Activated T-helper 1 cell treated with anti-CD3 and anti-CD28 coated beads, Interleukin-2, amount 50 U/mL, for 16 hours (primary cell): ENCODE measurements around the gene GDI1.
"Not testable (repeated sequence)": the region's sequence is repeated elsewhere in the genome, so short reads cannot be mapped to it uniquely, and the experiment has no call there.

ENCODE experiments used
- DNase-seq, 2 donors: peaks; one replicate each; pipeline ENCODE4 v3.0.0-alpha.2; 2020; ENCODE audit warnings: low read depth in 1 of 2, low spot score in 1 of 2

The GDI1 gene

DNA sequence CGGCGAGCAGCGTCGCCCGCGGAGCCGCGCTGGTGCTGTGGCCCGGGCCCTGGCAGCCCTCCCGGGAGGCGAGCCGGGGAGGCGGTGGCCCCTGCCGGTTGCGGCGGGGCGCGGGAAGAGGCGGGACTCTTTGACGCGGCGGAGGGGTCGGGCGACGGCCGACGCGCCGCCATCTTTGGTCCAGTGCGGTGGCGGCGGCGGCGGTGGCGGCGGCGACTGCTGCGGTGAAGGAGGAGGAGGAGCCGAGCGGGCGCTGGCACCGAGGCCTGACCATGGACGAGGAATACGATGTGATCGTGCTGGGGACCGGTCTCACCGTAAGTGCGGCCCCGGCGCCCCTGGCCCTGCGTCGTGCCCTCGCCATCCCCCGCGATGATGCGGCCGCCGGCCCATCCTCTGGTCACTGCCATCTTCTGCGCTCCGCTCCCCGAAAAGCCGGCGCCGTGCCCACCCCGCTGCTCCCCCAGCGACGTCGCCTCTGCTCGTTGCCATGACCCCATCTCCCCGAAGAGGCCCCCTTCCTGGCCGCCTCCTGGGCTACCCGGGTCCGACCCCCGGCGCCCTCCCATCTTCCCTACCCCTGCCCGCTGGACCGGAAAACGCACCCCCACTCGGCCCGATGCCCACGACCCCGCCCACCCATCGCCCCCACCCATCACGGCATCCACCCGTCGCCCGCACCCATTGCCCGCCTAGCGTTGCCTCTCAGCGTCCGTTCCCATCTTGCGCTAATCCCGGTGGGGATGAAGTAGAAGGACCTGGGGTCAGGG, at the start of gene GDI1:
GDI1 (plus strand) TSS at position 172 of the 770 bp plus-strand sequence; CDS start at position 273, 101 bp downstream.
- DNase-seq = peak; percentile 25 to 47

- not testable (repeated sequence) for DNase-seq
These were observed 48.9 kb upstream of the GDI1 start for GRCh38 chrX:154388094-154388493.

GRCh38 chrX:154388649-154389048, 48.3 kb upstream of the GDI1 start:
- not testable (repeated sequence) for DNase-seq

DNA sequence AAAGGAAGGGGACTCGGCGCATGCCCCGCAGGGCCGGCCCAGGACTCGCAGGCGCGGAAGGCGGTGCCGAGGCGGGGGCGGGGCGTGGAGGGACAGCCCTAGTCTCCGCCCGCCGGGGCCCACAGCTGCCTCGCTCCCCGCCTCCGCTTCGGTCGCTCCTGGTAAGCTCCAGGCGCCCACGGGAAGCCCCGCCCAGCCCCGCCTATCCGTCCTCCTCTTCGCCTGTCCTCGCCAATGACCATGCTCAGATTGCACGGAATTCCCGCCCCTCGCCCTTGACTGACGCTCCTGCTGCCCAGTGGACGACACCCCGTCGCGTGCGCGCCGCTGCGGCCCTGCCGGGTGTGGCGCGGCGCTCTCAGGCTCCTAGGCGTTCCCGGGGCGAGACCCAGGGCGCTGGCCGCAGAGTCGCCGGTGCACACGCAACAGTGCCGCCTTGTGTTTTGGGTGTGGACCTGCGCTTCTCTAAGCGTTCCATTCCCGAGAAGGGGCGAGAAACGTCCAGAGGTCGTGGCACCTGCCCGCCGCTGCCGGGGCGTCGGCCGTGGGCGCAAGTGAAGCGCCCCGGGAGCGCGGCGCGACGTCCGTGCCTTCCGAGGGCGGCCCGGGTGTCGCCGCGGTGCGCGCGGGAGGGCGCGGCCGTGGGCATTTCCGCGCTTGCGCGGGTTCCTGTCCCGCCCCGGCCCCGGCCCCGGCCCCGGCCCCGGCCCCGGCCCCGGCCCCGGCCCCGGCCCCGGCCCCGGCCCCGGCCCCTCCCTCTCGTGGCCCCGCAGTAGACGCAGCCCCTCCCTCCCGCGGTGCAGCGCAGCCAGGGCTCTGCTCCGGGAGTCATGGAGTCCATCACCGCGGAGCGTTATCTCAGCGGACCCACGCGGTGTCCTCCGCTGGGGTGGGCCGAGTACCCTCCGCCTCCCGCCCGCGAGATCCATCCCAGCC, 46.9 kb upstream of the GDI1 start:
- not testable (repeated sequence) for DNase-seq

DNA sequence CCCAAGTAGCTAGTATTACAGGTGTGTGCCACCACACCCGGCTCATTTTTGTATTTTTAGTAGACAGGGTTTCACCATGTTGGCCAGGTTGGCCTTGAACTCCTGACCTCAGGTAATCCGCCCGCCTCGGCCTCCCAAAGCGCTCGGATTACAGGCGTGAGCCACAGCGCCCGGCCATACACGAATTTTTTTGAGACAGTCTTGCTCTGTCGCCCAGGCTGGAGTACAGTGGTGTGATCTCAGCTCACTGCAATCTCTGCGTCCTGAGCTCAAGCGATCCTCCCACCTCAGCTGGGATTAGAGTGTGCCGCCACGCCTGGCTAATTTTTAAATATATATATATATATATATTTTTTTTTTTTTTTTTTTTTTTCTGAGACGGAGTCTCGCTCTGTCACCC, 40.6 kb upstream of the GDI1 start:
- not testable (repeated sequence) for DNase-seq

GRCh38 chrX:154396973-154397887, 39.7 kb upstream of the GDI1 start:
- no peak for DNase-seq

DNA sequence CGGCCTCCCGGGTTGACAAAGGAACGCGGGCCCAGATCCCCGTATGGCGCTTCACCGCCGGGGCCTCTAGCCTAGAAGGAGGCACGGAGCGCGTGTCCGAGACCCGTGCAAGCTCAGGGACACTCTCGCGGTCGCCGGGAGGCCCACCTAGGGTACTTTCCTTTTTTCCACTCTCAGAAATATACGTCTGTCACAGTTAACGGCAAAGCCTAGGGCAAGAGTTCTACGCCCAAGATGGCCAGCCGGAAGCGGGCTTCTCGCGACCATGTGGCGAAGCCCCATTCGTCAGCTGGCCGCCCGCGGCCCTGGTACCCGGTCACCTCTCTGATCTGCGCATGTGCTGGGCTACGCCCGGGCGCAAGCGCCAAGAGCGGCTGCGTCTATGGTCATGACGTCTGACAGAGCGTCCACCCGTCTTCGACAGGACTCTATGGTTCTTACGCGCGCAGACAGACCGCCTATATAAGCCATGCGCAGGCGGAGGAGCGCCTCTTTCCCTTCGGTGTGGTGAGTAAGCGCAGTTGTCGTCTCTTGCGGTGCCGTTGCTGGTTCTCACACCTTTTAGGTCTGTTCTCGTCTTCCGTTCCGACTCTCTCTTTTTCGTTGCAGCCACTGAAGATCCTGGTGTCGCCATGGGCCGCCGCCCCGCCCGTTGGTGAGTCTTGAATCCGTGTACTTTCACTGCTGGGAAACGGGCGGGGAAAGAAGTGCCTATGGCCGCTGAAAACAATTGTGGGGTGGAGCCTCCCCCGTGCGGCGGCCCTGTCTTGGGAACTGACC, 38.9 kb upstream of the GDI1 start, which contains the start of gene RPL10:
RPL10 (plus strand) TSS at position 490 of the 780 bp plus-strand sequence; CDS start at position 633, 143 bp downstream.
- peak; percentile 68 to 82 for DNase-seq

DNA sequence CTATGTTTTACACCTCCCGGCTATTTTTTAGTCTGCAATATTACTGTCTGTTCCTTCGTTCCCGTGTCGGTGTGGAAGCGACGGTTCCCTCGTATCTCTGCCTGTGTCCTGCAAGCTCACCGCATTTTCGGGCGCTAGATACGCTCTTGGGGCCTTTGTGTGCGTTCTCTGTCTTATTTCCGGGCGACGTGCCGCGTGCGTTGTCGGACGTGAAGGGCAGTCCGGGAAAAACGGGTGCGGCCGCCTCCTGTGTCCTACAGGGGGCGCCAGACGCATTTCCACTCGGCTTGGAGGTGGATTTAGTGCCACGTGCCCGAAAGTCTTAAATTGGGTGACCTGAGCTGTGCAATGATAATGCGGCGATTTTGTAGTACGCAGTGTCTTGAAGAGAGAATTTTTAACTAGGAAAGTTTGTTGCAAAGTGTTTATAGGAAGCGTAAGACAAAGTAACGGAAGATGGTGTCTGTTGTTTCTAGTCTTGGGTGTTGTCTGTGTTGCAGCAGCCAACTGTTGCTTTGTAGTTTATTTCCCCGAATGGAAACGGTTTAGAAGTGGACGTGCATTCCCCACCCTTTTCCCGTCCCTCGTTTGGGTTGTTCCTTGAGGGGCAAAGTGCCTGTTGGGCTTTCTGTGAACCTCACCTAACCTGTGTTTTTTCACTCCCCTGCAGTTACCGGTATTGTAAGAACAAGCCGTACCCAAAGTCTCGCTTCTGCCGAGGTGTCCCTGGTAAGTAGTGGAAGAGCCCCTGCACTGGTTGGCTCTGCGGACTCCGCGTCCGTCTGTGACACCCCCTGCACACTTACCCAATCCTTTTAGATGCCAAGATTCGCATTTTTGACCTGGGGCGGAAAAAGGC, 38.1 kb upstream of the GDI1 start:
- DNase-seq = peak; percentile 62 to 73

DNA sequence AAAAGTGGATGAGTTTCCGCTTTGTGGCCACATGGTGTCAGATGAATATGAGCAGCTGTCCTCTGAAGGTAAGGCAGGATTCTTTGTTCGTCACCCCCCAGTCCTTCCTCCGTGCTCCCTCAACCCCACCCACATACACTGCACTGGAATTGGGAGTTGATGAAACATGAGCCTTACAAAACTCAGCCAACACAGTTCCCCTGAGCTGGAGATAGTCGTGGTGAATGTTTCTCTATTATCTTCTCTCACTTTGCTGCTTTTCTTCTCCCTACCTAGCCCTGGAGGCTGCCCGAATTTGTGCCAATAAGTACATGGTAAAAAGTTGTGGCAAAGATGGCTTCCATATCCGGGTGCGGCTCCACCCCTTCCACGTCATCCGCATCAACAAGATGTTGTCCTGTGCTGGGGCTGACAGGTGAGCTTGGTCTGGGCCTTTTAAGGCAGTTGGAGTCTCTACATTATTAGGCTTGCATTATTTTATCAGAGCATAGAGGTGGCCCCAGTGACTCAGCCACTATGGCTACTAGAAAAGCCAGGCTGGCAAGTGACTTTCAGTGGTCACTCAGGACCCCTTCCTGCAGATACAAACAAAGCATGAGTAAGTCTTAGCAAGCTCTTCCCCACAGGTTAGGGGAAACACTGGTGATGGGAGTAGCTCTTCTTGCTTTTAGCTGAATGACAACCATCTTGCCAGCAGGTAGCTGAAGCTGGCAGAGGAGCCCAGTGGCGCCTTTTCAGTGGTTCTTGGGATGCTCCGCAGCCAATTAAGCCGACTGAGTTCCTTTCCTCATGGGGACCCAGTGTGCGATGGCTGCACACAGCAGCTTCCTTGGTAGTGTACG, 37.2 kb upstream of the GDI1 start:
- no peak for DNase-seq

GRCh38 chrX:154400369-154400817, 36.6 kb upstream of the GDI1 start:
- not testable (repeated sequence) for DNase-seq

DNA sequence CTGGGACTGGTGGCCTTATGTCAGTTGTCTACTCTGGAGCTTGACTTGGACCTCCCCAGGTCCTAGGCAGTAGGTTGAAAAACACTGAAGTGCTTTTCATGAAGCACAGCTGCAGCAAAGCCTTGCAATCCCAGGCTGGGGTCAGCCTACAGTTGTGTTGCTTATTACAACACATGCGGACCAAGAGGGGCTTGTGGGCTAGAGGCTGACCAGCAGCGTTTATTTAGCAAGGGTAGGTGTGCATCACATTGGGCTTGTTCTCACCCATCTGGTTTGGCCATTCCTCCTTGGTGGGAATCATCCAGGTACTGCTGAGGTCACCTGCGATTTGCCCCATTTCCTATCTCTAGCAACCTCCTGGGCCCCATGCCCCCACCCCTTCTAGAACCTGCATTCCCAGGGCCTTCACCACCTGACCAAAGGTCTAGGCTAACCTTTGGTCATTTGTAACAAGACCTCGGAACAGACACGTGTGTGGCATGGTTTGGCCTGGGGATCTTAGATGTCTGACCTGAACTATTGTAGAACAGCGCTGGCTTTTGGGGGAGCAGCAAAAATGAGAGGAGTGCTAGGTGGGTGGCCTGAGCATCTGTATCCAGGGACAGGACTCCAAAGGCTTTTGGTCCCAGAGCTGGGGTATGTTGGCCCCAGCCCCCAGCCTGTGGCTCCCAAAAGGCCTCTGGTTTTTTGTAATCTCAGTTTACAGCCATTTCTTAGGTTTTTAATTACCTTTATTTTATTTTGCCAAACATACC, 35.7 kb upstream of the GDI1 start:
- DNase-seq = no peak

DNA sequence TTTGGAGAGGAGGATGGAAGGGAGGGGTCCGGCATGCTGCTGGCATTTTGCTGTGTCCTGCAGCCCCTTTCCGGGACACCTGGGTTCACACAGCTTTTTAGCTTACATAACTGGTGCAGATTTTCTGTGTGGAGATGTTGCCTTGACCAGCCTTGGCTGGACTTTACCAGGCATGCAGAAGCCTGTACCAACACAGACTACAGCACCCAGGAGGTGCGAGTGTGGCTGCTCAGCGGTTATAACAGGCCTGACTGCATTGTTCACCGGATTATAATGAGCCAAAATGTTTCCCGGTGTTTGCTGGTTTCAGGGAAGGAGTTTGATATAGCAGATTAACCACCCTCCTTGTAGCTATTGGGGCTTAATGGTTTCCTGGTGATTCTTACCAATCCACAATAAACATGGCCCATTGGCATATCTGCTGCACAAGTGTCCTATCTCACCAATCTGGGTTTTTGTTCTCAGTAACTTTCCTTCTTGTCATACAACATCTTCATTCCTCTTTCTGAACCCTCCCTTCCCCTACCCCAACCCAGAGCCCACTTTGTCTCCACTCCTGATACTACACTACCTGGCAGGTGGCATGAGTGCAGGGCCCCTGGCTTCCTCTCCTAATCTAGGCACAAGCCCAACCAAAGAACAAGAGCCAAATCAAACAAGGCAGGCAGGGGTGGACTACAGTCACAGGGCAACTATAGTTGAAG, 34.9 kb upstream of the GDI1 start:
- no peak for DNase-seq

DNA sequence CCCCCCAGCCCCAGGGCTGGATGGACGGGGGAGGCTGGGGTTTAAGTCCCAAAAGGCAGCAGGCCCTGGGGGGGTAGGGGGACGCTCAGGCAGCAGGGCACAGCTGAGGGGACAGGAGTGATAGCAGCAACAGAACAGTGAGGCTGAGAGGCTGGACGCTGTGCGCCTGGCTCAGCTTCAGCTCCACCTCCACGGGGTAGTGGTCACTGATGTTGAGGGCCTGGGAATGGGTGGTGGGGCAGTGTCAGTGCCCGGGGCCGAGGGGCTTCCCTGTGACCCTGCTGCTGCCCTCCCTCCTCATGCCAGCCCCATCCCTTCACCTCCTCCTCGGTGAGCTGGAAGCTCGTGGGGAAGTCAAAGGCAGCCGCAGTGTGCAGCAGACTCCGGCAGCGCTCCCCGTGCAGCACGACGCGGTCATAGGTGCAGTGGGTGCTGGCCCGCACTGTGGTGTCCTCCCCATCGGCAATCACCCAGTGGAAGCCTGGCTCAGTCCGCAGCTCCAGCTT, 34.3 kb upstream of the GDI1 start:
- DNase-seq = no peak

- no peak for DNase-seq
These were observed 33.8 kb upstream of the GDI1 start for GRCh38 chrX:154403192-154403591.

- DNase-seq = no peak
These were observed 33.1 kb upstream of the GDI1 start for GRCh38 chrX:154403858-154404257.

DNA sequence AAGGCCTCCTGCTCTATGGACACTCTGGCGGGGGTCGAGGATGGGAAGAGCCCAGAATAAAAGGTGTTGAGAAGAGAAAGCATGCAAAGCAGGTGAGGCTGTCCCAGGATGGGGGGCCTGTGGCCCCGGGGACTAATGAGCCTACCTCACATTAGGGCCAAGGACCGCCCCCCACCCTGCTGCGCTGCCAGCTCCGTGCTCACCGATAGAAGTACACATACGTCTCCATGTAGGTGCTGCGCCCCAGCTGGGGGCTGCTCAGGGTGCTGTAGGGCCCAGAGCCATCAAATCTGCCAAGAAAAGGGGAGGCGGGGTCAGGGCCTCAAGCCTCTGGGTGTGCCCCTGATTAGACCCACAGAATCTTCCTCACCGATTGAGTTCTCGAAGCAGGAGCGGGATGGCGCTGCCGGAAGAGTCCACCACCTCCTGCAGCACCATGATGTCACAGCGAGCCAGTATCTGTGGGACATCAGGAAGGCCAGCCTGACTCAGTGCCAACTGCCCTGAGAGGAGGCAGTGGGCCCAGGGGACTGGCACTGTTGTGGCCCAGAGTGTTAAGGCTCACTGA, 32.2 kb upstream of the GDI1 start:
- no peak for DNase-seq
